DND-41 (cell line): Measurements from ENCODE around the gene C3orf62.

Experiments
- ATAC-seq: fragments of 200-7000 bp; cut with Tn5 transposase; 3 replicates; pipeline ENCODE4 v1.9.1; 2021; ENCODE audit warnings: low read depth; ENCODE audit not compliant: insufficient read depth
- DNase-seq: peaks from one replicate; pipeline ENCODE4 v3.0.0-alpha.2; 2020
- H2AFZ ChIP-seq: 2 replicates; pipeline ENCODE4 v1.6.0; 2012; ENCODE audit warnings: low read depth, low read length
- H3K27ac ChIP-seq: 2 replicates; pipeline ENCODE4 v1.5.1; 2012; ENCODE audit warnings: low read length, inconsistent platforms
- H3K27me3 ChIP-seq: fragments of 200-600 bp; sonication (generic); 2 replicates; pipeline ENCODE4 v1.6.0; 2012; ENCODE audit warnings: low read length, mild to moderate bottlenecking, inconsistent platforms; ENCODE audit not compliant: insufficient read depth, poor library complexity
- H3K36me3 ChIP-seq: 2 replicates; pipeline ENCODE4 v1.5.1; 2012; ENCODE audit warnings: low read length, inconsistent platforms; ENCODE audit not compliant: insufficient read depth
- H3K4me1 ChIP-seq: 2 replicates; pipeline ENCODE4 v1.5.1; 2012; ENCODE audit warnings: mild to moderate bottlenecking, low read length; ENCODE audit not compliant: insufficient read depth
- H3K4me2 ChIP-seq: 2 replicates; pipeline ENCODE4 v1.6.0; 2012; ENCODE audit warnings: mild to moderate bottlenecking, moderate library complexity, low read length, inconsistent platforms; ENCODE audit not compliant: insufficient read depth
- H3K4me3 ChIP-seq, 2 experiments: fragments of 200-600 bp in 1 of 2; shearing (Covaris generic) in 1 of 2; 2 replicates each; pipeline ENCODE4 v1.5.1; 2012 to 2016; ENCODE audit warnings: inconsistent platforms in 2 of 2, low read length in 2 of 2, mild to moderate bottlenecking in 2 of 2, low read depth in 1 of 2, moderate library complexity in 1 of 2
- H3K79me2 ChIP-seq: 2 replicates; pipeline ENCODE4 v1.6.0; 2012; ENCODE audit warnings: low read length, inconsistent platforms; ENCODE audit not compliant: insufficient read depth
- H3K9ac ChIP-seq: 2 replicates; pipeline ENCODE4 v1.6.0; 2012; ENCODE audit warnings: low read depth, mild to moderate bottlenecking, inconsistent platforms, low read length, moderate library complexity
- H3K9me3 ChIP-seq: 2 replicates; pipeline ENCODE4 v1.5.1; 2012; ENCODE audit warnings: low read length, moderate library complexity, mild to moderate bottlenecking, inconsistent platforms; ENCODE audit not compliant: insufficient read depth, severe bottlenecking
- H4K20me1 ChIP-seq: 2 replicates; pipeline ENCODE4 v1.6.0; 2012; ENCODE audit warnings: low read length; ENCODE audit not compliant: insufficient read depth
- CTCF ChIP-seq: IDR thresholded peaks from 2 replicates; pipeline ENCODE4 v1.5.1; 2012; ENCODE audit warnings: borderline replicate concordance, low read length, moderate library complexity, mild to moderate bottlenecking; ENCODE audit not compliant: poor library complexity, severe bottlenecking; ENCODE audit errors: extremely low read depth
- EZH2 ChIP-seq: IDR thresholded peaks from 3 replicates; pipeline ENCODE4 v1.6.1; 2012; ENCODE audit warnings: borderline replicate concordance, low read depth, mild to moderate bottlenecking, moderate library complexity, low read length, inconsistent platforms; ENCODE audit not compliant: severe bottlenecking

The C3orf62 gene

DNA sequence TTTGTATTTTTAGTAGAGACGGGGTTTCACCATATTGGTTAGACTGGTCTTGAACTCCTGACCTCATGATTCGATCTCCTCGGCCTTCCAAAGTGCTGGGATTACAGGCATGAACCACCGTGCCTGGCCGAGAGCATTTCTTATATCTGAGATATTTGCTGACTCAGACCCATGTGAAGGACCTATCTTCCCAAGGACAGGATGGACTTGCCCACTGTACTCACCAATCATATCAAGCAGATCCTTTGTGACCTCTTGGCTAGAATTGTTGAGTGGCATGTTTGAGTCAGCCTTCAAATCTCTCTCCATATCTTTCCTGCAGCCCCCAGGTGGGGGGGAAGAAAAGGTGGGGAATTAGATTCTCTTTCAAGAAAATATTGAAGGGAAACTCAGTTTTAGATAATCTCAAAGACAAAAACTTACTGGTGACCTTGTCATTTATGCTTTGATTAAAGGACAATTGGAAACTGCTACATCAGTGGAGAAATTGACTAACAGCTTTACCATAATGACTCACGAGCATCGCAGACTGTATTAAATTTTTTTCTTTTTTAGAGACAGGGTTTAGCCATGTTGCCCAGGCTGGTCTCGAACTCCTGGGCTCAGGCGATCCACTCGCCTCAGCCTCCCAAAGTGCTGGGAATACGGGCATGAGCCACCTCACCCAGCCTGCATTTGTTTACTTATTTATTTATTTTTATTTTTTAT is 3.1 kb downstream of the C3orf62 start:
- Histone ChIP-seq H3K4me3 (no peak overlapping the region), H3K79me2 (no peaks in the 10 kb centered on the region), H3K9me3 (no peaks in the 10 kb centered on the region), H3K27me3 (no peaks in the 10 kb centered on the region), H2AFZ (no peak overlapping the region), H3K9ac (no peak overlapping the region), H4K20me1 (no peaks in the 10 kb centered on the region), H3K27ac (no peak overlapping the region), H3K36me3 (peaks cover 64% of the 10 kb centered on the region), H3K4me1 (no peaks in the 10 kb centered on the region), H3K4me2 (no peak overlapping the region)
- ATAC-seq (no peak), DNase-seq (no peak)
- TF ChIP-seq CTCF (no peak), EZH2 (no peak)

DNA sequence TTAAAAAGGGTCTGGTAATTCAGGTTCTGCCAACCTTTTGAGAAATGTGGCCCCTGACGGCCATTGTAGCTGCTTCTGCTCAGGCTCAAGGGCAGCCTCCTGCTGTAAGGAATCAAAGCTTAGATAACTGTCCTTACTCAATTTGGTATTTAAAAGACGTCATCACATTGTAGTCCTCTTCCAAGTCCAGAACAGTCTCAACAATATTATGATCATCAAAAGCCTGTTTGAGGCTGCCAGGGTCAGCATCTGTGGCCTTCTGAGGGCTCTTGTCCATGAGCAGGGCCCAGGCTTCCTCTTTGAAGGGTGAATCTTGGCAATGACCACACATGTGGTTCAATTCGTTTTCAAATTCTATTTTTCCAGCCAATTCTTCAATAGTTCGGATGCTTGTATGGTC is 6.0 kb downstream of the C3orf62 start:
- Histone ChIP-seq H3K4me3 (no peak overlapping the region), H3K27ac (no peak overlapping the region), H3K9ac (no peak overlapping the region), H3K9me3 (no peaks in the 10 kb centered on the region), H4K20me1 (no peaks in the 10 kb centered on the region), H3K79me2 (no peaks in the 10 kb centered on the region), H3K27me3 (no peaks in the 10 kb centered on the region), H3K4me2 (no peak overlapping the region), H3K4me1 (no peaks in the 10 kb centered on the region), H3K36me3 (peaks cover 39% of the 10 kb centered on the region), H2AFZ (no peak overlapping the region)
- DNase-seq (no peak), ATAC-seq (no peak)
- TF ChIP-seq CTCF: no peak
- TF ChIP-seq EZH2: no peak

- H3K36me3 ChIP-seq: peaks cover 38% of the 10 kb centered on the region
- H3K9me3 ChIP-seq: no peaks in the 10 kb centered on the region
- H3K27me3 ChIP-seq: no peaks in the 10 kb centered on the region
- TF ChIP-seq EZH2 (no peak), CTCF (no peak)
- DNase-seq (no peak), ATAC-seq (no peak)
- H3K9ac ChIP-seq: no peak overlapping the region
- no peak overlapping the region for H2AFZ ChIP-seq
- no peak overlapping the region for H3K4me2 ChIP-seq
- no peaks in the 10 kb centered on the region for H3K79me2 ChIP-seq
- H3K4me1 ChIP-seq: no peaks in the 10 kb centered on the region
- H3K27ac ChIP-seq: no peak overlapping the region
- no peak overlapping the region for H3K4me3 ChIP-seq
- no peaks in the 10 kb centered on the region for H4K20me1 ChIP-seq
Measured at GRCh38 chr3:49270156-49270500, 6.9 kb downstream of the C3orf62 start.
